Non-pigmented ciliary epithelial cell (primary cell): ENCODE measurements around the gene HPCAL4.

Experiments used
- DNase-seq: peaks from one replicate; pipeline ENCODE4 v3.0.0-alpha.2; 2010; ENCODE audit warnings: low read depth

The HPCAL4 gene

GRCh38 chr1:39649636-39650185 lies 41.5 kb downstream of the HPCAL4 start:
- DNase-seq: no peak

DNA sequence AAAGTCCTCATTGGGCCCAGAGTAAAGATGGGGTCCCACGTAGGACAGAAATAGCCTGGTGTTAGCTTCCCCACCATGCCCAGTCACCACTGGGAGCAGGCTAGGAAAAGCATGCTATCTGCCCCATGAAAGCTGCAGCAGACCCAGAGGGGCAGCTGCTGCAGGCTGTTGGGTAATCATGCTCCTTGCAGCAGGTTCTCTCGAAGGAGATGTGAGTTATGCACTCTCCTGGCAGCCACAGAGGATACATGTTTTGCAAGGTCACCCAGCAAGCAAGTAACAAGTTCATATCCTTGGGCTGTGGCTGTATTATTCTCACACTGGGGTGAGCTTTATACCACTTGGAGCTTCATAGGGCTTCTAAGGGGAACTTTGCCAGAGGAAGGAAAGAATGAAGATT lies 42.7 kb downstream of the HPCAL4 start:
- no peak for DNase-seq

DNA sequence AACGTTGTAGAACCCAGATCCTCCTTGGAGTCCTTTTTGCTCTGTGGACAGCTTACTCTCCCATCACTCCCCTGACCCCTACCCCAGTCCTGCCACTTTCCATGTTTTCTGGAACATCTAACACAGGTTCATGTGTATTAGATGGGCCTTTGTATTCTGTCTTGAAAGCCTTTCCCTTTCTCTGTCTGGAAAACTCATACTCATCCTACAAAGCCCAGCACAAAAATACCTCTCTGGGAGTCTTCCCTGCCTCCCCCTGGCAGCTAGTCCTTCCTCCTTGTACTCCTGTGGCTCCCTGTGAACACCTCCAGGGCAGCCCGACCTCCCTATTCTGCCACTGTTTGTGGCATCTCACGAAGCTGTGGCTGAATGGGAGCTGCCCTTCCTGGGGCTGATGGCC lies 44.0 kb downstream of the HPCAL4 start:
- no peak for DNase-seq

- DNase-seq: no peak
Measured at GRCh38 chr1:39646232-39647081, 44.8 kb downstream of the HPCAL4 start.

- no peak for DNase-seq
Measured at GRCh38 chr1:39645411-39646043, 45.7 kb downstream of the HPCAL4 start.

GRCh38 chr1:39643705-39644104 lies 47.5 kb downstream of the HPCAL4 start:
- no peak for DNase-seq

- no peak for DNase-seq
Measured at GRCh38 chr1:39642796-39643195, 48.4 kb downstream of the HPCAL4 start.

GRCh38 chr1:39640861-39641260 lies 50.4 kb downstream of the HPCAL4 start:
- DNase-seq: no peak

GRCh38 chr1:39639305-39640130 lies 51.7 kb downstream of the HPCAL4 start, which contains the start of gene HEYL:
HEYL (minus strand) TSS chr1:39639643; CDS start chr1:39639625, 18 bp downstream.
- DNase-seq: no peak

DNA sequence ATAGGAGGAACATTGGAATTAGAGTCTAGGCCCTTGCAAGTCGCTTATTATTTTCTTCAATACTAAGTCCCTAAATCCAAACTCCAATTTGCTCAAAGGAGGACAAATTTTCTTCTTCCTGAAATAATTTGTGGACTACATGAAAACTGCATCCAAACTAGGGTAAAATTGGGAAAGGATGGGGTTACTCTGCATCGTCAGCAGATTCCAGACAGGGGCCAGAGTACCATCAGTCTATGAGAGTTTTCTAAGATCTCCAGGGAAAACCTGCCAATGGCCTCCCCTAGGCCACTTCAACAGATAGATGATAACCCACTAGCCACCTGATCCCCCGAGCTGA lies 52.3 kb downstream of the HPCAL4 start:
- DNase-seq: no peak

GRCh38 chr1:39637361-39637760 lies 53.9 kb downstream of the HPCAL4 start:
- DNase-seq: no peak

DNA sequence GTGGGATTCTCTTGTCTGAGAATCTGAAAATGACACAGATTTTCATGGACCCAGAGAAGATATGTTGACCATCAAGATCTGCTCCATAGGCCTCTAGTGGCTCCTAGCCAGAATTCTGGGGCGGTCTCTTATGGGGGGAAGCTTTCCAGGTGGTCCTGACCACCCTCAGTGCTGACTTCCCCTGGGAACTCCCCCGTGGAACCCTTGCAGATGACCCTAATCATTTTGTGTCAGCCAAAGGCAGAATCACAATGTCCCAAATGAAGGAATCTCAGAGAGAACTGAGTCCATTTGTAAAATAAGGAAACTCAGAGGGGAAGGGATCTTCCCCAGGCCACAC lies 55.4 kb downstream of the HPCAL4 start:
- DNase-seq: no peak

DNA sequence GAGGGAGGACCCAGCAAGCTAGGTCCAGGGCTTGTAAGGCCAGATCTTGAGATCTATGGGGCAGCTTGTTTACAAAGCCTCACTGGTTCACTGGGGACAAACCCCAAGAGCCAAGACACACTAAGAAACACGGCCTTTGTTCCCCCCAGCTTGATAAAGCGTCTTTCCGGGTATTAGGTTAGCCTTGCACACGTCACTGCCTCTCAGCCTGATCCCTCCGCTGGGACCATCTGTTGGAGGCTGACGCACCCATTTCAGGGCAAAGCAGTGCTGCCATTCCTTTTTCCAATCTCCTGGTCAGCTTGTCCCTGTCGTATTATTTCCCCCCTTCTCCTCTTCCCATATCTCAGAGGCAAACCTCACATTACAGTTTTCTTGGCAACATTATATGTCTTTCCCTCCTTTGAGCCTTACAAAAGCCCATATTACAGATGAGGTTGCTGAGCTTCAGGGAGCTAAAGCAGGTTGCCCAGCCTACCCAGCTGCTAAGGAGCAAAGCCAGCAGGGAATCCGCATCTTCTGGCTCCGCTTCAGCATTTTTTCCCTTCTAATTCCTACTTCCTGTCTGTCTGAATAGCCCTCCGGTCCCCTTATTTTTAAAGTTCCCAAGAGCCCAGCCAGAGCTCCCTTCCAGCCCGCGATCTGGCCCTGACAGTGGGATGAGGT lies 55.9 kb downstream of the HPCAL4 start:
- DNase-seq: no peak

DNA sequence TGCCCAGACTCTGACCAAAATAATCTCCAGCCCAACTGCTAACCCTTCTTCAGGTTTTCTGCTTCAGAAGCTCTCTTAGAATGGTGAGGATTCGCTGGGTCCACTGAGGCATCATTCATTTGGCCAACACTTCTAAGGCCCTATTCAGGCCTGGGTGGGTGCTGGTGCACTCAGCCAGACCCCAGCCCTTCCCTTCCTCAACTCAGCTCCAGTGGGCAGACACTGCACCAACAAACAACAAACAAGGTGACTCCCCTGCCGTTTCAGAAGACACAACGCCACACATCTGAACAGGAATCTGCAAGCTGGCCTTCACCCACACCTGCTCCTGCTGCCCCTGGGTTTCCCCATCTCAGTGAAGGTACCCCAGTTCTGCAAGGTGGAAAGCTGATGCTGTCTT lies 57.8 kb downstream of the HPCAL4 start:
- no peak for DNase-seq

DNA sequence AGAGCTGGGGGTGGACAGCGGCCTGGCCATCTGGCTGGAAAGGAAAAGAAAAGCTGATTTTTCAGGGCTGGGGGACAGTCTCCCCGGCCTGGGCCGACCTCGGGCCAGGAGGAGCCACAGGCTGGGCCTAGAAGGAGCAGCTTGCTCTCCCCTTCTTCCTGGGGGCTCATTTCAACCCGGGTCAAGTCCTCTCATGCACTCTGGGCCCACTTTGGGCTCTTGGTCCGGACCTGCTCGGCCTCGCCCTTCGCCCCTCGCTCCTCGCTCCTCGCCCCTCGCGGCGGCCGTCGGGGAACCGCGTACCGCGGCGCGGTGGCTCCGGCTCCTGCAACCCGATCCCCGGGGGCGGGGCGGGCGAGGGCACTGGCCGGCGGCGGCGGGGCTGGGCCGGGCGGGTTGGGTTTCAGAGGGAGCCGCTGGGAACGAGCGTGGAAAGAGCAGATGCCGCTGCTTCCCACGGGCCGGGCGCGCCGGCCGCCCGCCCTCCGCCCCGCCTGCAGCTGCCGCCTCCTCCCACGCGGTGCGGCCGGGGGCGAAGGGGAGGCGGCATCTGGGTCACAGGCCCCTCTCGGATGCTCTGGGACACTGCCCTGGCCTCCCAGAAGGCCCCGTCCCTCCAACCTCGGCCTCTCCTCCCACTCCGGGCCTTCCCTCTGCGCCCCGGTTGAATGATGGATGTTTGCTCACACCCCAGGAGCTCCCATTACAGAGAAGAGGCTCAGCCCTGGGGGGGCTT lies 58.4 kb downstream of the HPCAL4 start:
- no peak for DNase-seq

DNA sequence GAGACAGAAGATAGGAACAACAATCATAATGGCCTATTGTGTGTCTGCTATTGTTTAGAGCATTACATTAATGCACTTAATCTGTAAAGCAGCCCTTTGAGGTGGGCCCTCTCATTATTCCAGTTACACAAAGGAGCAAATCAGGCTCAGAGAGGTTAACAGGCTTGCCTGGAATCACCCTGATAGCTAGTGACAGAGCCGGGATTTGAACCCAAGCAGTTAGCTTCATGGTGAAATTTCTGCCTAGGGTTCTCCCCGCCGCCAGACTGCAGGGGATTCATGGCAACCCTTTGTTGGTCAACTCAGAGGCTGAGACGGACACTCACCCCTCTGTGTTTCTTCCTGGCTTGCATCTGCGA lies 58.9 kb downstream of the HPCAL4 start:
- DNase-seq: no peak

DNA sequence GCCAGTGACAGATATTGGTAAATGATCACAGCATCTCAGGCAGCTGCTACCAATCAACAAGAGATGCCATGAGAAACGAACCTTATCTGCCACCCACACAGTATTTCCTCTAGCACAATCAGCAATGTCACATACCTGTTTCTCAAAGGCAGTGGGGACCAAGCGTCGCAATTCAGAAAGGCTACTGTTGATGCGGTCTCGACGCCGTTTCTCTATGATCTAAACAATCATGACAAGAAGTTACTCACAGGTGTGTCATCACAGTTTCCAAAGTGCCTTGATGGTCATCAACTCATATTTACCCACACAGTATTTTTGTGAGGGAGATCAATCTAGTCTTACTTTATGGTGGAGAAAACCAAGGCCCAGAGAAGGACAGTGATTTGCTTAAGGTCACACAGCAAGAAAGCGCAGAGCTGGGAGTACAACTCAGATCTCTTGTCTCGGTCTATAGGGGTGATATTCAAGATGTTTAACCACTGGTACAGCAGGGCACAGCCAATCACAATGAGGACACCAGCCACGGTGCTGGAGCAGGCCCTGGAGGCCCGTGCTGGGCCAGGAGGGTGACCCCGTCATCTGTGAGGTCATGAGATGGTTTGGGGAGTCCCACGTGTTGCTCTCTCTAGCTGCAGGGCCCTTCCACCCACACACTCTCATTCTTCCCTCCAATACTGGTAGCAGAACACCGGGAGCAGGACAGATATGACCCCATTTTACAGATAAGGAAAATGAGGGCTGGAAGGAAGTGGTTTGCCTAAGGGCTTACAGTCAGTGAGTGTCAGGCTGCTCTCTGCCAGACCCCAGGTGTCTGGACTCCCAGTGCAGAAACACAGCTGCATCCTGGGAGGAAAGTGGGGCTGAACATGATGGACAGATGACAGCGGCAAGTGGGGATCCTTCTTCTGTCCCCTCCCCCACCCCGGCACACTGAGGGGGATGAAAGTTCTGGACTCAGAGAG lies 59.6 kb downstream of the HPCAL4 start:
- DNase-seq: no peak

DNA sequence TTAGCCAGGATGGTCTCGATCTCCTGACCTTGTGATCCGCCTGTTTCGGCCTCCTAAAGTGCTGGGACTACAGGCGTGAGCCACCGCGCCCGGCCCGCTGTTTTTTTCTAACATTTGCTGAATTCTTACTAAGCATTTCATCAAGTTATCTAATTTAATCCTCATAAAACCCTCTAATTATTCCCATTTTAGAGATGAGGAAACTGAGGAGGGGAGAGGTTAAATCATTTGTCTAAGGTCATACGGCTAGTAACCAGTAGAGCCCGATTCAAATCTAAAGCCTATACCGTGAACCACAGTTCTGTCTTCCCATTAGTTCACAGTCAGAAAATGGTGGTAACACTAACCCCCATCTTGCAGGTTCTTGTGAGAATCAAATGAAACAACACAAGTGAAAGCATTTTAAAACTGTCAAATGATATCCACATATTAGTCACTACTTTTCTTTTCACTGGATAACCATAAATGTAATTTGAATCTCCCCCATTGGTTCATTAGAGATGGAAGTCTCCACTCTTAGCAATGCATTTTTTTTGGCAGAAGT lies 62.4 kb downstream of the HPCAL4 start:
- no peak for DNase-seq
